HG02678 (cell line): ENCODE measurements around the gene EHBP1L1.

ENCODE experiments used
- ATAC-seq: cut with Tn5 transposase; IDR thresholded peaks from one replicate; pipeline ENCODE4 v1.9.1; 2021; ENCODE audit warnings: mild to moderate bottlenecking, moderate library complexity; ENCODE audit not compliant: unreplicated experiment

The EHBP1L1 gene

GRCh38 chr11:65575568-65576231 lies at the start of gene EHBP1L1:
TSS of gene EHBP1L1 (plus strand) at chr11:65576053. CDS start at chr11:65576303, 250 bp downstream.
- no peak for ATAC-seq

GRCh38 chr11:65526744-65527143 lies 49.1 kb upstream of the EHBP1L1 start:
- no peak for ATAC-seq

- ATAC-seq = no peak
Observed at GRCh38 chr11:65528819-65529350, 47.0 kb upstream of the EHBP1L1 start.

GRCh38 chr11:65529475-65530156 lies 46.2 kb upstream of the EHBP1L1 start:
- no peak for ATAC-seq

GRCh38 chr11:65530157-65530496 lies 45.7 kb upstream of the EHBP1L1 start:
- no peak for ATAC-seq

- ATAC-seq = no peak
Observed at GRCh38 chr11:65532388-65533064, 43.3 kb upstream of the EHBP1L1 start.

GRCh38 chr11:65535102-65535501 lies 40.8 kb upstream of the EHBP1L1 start:
- no peak for ATAC-seq

- ATAC-seq = no peak
Observed at GRCh38 chr11:65536412-65537295, 39.2 kb upstream of the EHBP1L1 start.

GRCh38 chr11:65537296-65537597 lies 38.6 kb upstream of the EHBP1L1 start:
- ATAC-seq = no peak

GRCh38 chr11:65537620-65538231 lies 38.1 kb upstream of the EHBP1L1 start:
- no peak for ATAC-seq

- no peak for ATAC-seq
Observed at GRCh38 chr11:65538232-65538914, 37.5 kb upstream of the EHBP1L1 start.

- no peak for ATAC-seq
Observed at GRCh38 chr11:65538915-65539743, 36.7 kb upstream of the EHBP1L1 start.

- peak; percentile 63 for ATAC-seq
Observed at GRCh38 chr11:65539744-65540289, 36.0 kb upstream of the EHBP1L1 start.

- ATAC-seq = peak; percentile 67
Observed at GRCh38 chr11:65540290-65541092, 35.4 kb upstream of the EHBP1L1 start.

GRCh38 chr11:65541093-65541982 lies 34.5 kb upstream of the EHBP1L1 start:
- ATAC-seq = no peak

GRCh38 chr11:65542738-65543390 lies 33.0 kb upstream of the EHBP1L1 start:
- no peak for ATAC-seq

- ATAC-seq = no peak
Observed at GRCh38 chr11:65545853-65546216, 30.0 kb upstream of the EHBP1L1 start.
